Epithelial cell of prostate (primary cell): ENCODE measurements around the gene ACTR2.
"Not testable (repeated sequence)": the region's sequence is repeated elsewhere in the genome, so short reads cannot be mapped to it uniquely, and the experiment has no call there.

ENCODE experiments used
- DNase-seq: peaks from one replicate; pipeline ENCODE4 v3.0.0-alpha.2; 2011; ENCODE audit warnings: low read depth, low spot score
- H3K27ac ChIP-seq: fragments of 450-650 bp; 2 replicates; pipeline ENCODE4 v1.5.1; 2017; ENCODE audit warnings: mild to moderate bottlenecking

ACTR2 gene

DNA sequence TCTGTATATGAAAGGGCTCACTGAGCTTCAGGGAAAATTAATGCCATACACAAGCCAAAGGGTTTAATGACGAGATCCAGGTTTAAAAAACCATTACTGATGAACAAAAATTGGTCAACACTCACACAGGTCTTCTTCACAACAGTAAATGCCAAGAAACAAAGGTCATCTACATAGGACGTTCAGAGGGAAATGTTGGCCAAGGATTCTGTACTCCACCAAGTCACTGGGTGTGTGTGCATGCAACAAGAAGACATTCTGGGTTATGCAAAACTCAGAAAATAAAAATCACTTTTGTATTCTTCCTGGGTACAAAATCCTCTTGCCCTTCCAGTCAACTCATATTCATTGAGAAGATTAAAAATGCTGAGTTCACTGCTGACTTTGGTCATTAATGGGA, 78.3 kb downstream of the ACTR2 start:
- no peak overlapping the region for H3K27ac ChIP-seq
- no peak for DNase-seq

DNA sequence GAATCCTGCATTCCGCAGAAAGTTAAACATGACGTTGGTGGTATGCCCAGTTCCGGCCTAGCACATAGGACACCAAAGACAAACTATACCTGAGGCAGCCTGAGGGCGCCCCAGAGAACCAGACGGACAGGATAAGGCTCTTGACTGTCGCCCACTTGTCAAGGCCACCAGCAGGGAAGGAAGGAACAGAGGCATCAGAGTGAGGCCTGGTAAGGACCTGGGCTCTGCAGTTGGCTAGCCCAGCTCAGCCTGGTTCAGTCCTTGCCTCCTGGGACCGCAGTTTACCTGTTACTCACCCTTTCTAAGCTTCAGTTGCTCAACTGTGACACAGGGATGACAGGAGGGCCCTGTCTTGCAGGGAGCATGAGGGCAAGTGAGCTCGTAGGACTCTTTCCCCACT, 82.1 kb downstream of the ACTR2 start:
- no peak for DNase-seq

GRCh38 chr2:65311049-65311448, 83.4 kb downstream of the ACTR2 start:
- DNase-seq, result no peak
- H3K27ac ChIP-seq, result no peak overlapping the region

More for the DNA sequence above, 82.1 kb downstream of the ACTR2 start:
- peak overlapping the region; percentile 23 for H3K27ac ChIP-seq

DNA sequence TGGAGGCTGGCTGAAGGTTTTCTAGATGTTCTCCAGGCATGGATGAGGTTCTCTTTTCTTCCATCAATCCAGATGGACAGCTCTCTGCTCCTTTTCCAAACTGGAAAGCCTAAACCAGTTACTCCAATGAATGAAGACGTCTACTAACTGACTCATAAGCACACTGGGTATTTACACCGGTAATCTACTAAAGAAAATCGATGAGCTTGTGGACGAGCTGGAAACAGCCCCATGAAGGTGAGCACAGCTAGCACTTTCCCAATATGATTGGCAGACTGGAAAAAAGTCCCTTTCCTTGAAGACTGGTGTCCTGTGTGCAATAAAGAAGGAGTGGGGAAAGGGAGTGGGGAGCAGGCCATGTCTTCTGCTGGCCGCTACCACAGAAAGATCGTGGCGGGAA, 84.0 kb downstream of the ACTR2 start:
- H3K27ac ChIP-seq, result no peak overlapping the region

DNA sequence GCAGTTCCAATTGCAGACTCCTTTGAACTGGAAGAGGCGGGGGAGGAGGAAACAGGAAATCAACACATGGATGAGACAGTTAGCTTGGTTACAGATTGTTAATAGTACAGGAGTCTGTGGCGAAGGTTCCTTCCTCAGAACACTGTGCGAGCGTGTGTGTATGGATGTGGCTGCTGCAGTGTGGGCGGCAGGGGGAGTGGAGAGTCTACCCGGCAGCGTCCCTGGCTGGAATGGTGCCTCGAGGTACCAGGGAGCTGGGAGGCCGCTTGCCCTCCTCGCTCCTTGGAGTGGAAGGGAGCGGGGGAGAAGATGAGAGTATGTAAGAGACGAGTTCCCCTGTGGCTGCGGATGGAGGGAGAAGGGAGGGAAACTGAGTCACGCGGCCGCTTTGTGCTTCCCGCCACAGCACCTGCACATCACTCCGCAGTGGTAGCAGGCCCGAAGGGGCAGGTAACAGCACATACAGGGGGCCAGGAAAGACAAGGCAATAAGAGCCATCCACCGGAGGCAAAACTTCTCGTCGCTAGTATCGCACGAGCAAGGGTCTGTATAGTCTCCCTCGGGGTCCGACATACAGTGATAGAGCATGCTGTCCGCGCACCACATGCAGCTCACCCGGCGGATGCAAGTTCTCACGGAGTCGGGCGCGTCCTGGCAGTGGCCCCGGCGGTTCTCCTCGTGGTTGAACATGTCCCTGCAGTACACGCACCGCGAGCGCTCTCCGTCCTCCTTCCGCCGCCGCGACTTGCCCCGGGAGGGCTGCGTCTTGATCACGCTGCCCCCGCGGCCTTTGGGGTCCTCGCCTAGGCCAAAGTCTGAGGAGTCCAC, 85.7 kb downstream of the ACTR2 start:
- DNase-seq, result no peak
- no peak overlapping the region for H3K27ac ChIP-seq

More for the DNA sequence above, 84.0 kb downstream of the ACTR2 start:
- no peak for DNase-seq

DNA sequence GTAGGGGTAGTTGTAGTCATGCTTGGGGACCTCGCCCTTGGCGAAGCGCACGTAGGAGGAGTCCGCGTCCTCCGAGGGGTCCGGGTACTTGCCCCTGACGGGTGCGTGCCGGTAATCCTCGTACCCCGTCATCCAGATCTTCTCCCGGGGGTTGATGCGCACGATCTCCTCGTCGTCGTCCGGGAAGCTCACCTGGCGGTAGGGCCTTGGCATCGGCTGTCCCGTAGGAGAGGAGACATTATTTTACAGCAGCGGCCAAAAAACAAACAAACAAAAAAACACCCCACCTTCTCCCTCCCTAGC, 86.3 kb downstream of the ACTR2 start:
- no peak overlapping the region for H3K27ac ChIP-seq
- no peak for DNase-seq

- DNase-seq, result no peak
- peak overlapping the region; percentile 99 for H3K27ac ChIP-seq
Measured at GRCh38 chr2:65314801-65315441, 87.3 kb downstream of the ACTR2 start.

- peak; percentile 85 for DNase-seq
- peak overlapping the region; percentile 99 for H3K27ac ChIP-seq
Measured at GRCh38 chr2:65316072-65316471, 88.4 kb downstream of the ACTR2 start.

DNA sequence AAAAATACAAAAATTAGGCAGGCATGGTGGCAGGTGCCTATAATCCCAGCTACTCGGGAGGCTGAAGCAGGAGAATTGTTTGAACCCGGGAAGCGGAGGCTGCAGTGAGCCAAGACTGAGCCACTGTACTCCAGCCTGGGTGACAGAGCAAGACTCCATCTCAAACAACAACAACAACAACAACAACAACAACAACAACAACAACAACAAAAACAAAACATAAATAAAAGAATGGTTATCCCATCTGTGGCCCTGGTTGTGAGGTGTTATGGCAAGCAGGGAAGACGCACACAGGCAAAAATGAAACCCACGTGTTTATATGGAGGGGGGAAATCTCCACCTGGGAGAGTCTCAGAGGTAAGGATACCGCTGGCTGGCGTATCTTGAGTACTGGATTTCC, 89.7 kb downstream of the ACTR2 start:
- peak overlapping the region; percentile 99 for H3K27ac ChIP-seq
- not testable (repeated sequence) for DNase-seq

DNA sequence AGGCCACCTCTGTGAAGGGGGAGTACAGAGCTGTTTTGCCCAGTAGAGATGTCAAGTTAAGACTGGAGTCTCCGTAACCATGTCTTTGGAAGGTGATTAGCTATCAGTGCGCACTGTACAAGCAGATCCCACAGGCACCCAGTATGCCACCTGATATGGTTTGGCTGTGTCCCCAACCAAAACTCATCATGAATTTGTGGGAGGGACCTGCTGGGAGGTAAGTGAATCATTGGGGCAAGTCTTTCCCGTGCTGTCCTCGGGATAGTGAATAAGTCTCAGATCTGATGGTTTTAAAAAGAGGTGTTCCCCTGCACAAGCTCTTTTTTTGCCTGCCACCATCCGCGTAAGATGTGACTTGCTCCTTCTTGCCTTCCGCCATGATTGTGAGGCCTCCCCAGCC, 90.2 kb downstream of the ACTR2 start:
- H3K27ac ChIP-seq, result peak overlapping the region; percentile 99
- DNase-seq, result no peak

GRCh38 chr2:65319072-65319673, 91.5 kb downstream of the ACTR2 start:
- DNase-seq, result no peak
- peak overlapping the region; percentile 99 for H3K27ac ChIP-seq

DNA sequence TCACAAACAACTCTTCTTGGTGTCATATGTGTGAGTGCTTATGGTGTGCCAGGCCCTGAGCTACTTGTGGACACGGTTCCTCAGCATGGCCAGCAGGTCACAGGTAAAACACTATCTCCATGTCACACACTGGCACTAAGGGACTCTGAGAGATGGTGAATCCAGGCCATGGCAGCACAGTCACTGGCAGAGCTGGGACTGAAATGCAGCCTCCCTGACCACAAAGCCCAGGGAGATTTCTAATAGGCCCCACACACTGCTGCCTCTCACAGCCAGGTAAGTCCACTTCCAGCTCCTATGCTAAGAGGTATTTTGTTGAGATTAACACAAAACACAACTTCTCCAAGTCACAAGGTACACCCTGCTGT, 92.0 kb downstream of the ACTR2 start:
- peak overlapping the region; percentile 99 for H3K27ac ChIP-seq
- no peak for DNase-seq

DNA sequence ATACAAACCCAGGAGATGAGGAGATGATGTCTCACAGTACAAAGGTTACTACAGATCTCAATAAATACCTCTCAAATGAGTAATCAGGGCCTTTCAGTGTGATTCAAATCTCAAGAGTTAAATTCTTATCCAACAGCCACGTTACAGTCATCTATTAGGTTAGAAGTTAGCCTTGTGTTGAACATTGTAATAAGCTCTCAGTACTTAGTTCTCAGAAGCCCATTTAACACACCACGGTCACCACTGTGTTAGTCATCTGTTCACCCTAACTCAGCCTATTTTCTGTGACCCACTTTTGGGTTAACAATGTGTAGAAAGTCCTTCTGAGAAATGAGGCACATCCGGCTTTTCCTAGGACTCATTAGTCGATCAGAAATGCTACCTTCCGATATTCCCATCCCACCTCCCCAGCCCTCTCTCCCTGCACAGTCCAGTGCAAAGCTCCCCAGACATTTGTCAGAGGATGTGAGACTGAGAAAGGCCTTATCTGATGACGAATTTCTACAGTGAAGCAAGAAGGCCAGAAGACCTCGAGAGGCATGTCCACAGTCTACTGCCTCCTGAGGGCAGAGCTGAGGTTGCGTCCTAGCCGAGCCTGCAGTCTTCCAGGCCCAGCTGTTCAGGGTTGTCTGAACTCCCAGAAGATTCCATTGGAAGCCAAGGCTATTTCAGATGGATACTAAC, 92.6 kb downstream of the ACTR2 start:
- DNase-seq, result peak; percentile 85
- H3K27ac ChIP-seq, result peak overlapping the region; percentile 99
